Endothelial cell of umbilical vein (primary cell): ENCODE results near the gene SHKBP1. TPM values are rescaled to one million over a fixed set of nuclear protein-coding genes. Genes with fewer than 3 reads are reported as not detected.

Source experiments
- BruUV-seq: library from RNA; stranded (reverse); fragments of 400-500 nt; replicated peaks from 2 replicates; lab custom pipeline; 2021; lab: Mats Ljungman, UMichigan
- CTCF ChIA-PET: fragments of 300-600, 350-600 bp; sonication (Branson Sonifier 250); formaldehyde crosslinking; loops from one replicate; lab custom pipeline; 2021; ENCODE audit warnings: antibody characterized with exemption, inconsistent platforms; lab: Charles Lee
- POLR2A ChIA-PET: fragments of 300-600, 350-600 bp; sonication (Branson Sonifier 250); formaldehyde crosslinking; loops from one replicate; lab custom pipeline; 2021; ENCODE audit warnings: antibody characterized with exemption, inconsistent platforms; lab: Charles Lee
- DNase-seq: peaks from one replicate; pipeline ENCODE4 v3.0.0-alpha.2; 2011; ENCODE audit warnings: low read depth, low spot score
- FAIRE-seq: peaks from 2 replicates; lab custom pipeline; 2011; peaks lifted over from hg19 to GRCh38; lab: Jason Lieb, UNC
- H2AFZ ChIP-seq: 2 replicates; pipeline ENCODE4 v1.6.0; 2012; ENCODE audit warnings: low read depth, low read length, control low read depth, inconsistent platforms
- H3K27ac ChIP-seq: 2 replicates; pipeline ENCODE4 v1.5.1; 2011; ENCODE audit warnings: low read depth, mild to moderate bottlenecking, control low read depth, low read length, moderate library complexity; ENCODE audit not compliant: insufficient read depth
- H3K27me3 ChIP-seq, 2 experiments: 2 replicates each; pipeline versions ENCODE4 v1.6.0 to v1.6.1; 2011; ENCODE audit warnings: low read length in 2 of 2, mixed read lengths in 1 of 2; ENCODE audit not compliant: control insufficient read depth in 2 of 2, insufficient read depth in 2 of 2
- H3K36me3 ChIP-seq, 2 experiments: 2 replicates in 1 of 2; 3 replicates in 1 of 2; pipeline ENCODE4 v1.5.1; 2011; ENCODE audit warnings: low read length in 2 of 2, mild to moderate bottlenecking in 1 of 2, moderate library complexity in 1 of 2; ENCODE audit not compliant: control insufficient read depth in 2 of 2, insufficient read depth in 2 of 2; ENCODE audit errors: extremely low read depth in 1 of 2
- H3K4me1 ChIP-seq: 3 replicates; pipeline ENCODE4 v1.5.1; 2011; ENCODE audit warnings: mild to moderate bottlenecking, low read length; ENCODE audit not compliant: control insufficient read depth, insufficient read depth; ENCODE audit errors: extremely low read depth
- H3K4me2 ChIP-seq: 2 replicates; pipeline ENCODE4 v1.6.1; 2011; ENCODE audit warnings: low read length, control low read depth, mixed read lengths; ENCODE audit not compliant: insufficient read depth
- H3K4me3 ChIP-seq, 3 experiments: fragments of 200-600 bp in 1 of 3; sonication (generic), shearing (Covaris generic) in 1 of 3; replicated peaks in 1 of 3; 2 replicates each; pipeline ENCODE4 v1.5.1; 2011 to 2016; ENCODE audit warnings: control low read depth in 3 of 3, low read length in 3 of 3, mild to moderate bottlenecking in 2 of 3, inconsistent platforms in 1 of 3, low read depth in 1 of 3, moderate library complexity in 1 of 3; ENCODE audit not compliant: insufficient read depth in 1 of 3
- H3K79me2 ChIP-seq: 2 replicates; pipeline ENCODE4 v1.6.0; 2012; ENCODE audit warnings: low read length, inconsistent platforms; ENCODE audit not compliant: control insufficient read depth, insufficient read depth
- H3K9ac ChIP-seq: replicated peaks from 2 replicates; pipeline ENCODE3; 2011; ENCODE audit warnings: low read length, control low read depth; ENCODE audit not compliant: insufficient read depth; ENCODE audit errors: extremely low read depth
- H3K9me1 ChIP-seq: replicated peaks from 3 replicates; pipeline ENCODE4 v1.6.0; 2011; ENCODE audit warnings: mild to moderate bottlenecking, low read length; ENCODE audit not compliant: control insufficient read depth, insufficient read depth; ENCODE audit errors: extremely low read depth
- H3K9me3 ChIP-seq: replicated peaks from 2 replicates; pipeline ENCODE4 v1.5.1; 2012; ENCODE audit warnings: low read length, inconsistent platforms; ENCODE audit not compliant: control insufficient read depth, insufficient read depth
- H4K20me1 ChIP-seq: replicated peaks from 2 replicates; pipeline ENCODE3; 2011; ENCODE audit warnings: mild to moderate bottlenecking, low read length; ENCODE audit not compliant: control insufficient read depth, insufficient read depth; ENCODE audit errors: extremely low read depth
- EZH2 ChIP-seq: IDR thresholded peaks from 2 replicates; pipeline ENCODE4 v1.6.1; 2012; ENCODE audit warnings: borderline replicate concordance, low read depth, mild to moderate bottlenecking, moderate library complexity, low read length, inconsistent platforms; ENCODE audit not compliant: severe bottlenecking
- FOS ChIP-seq: IDR thresholded peaks from 2 replicates; pipeline ENCODE4 v1.6.1; 2011; ENCODE audit warnings: mild to moderate bottlenecking, low read length, moderate library complexity, borderline replicate concordance; ENCODE audit not compliant: insufficient read depth
- GATA2 ChIP-seq: IDR thresholded peaks from 2 replicates; pipeline ENCODE4 v1.7.0; 2011; ENCODE audit warnings: low read depth, mild to moderate bottlenecking, moderate library complexity, mixed read lengths, low read length; ENCODE audit not compliant: insufficient read length, insufficient read depth
- JUN ChIP-seq: IDR thresholded peaks from 2 replicates; pipeline ENCODE4 v1.6.1; 2011; ENCODE audit warnings: borderline replicate concordance, low read depth; ENCODE audit not compliant: insufficient read length, insufficient read depth
- MYC ChIP-seq: IDR thresholded peaks from one replicate; pipeline ENCODE4 v1.6.1; 2011; ENCODE audit warnings: mild to moderate bottlenecking, low read depth, low read length
- POLR2A ChIP-seq: IDR thresholded peaks from 2 replicates; pipeline ENCODE4 v1.6.1; 2012; ENCODE audit warnings: low read depth, mild to moderate bottlenecking, control low read depth, low read length
- POLR2AphosphoS5 ChIP-seq: IDR thresholded peaks from 2 replicates; pipeline ENCODE4 v1.6.1; 2012; ENCODE audit warnings: low read depth, mild to moderate bottlenecking, control low read depth, low read length, moderate library complexity; ENCODE audit not compliant: insufficient read depth
- dilution Hi-C: fragments of 300-500 bp; cut with MboI; formaldehyde crosslinking; loops from one replicate; pipeline ENCODE4 v1.15.0; 2019; ENCODE audit warnings: low sequenced_read_pairs; ENCODE audit not compliant: extremely low pct_ligation_motif_present
- intact Hi-C: fragments of 100-400 bp; cut with micrococcal nuclease; formaldehyde crosslinking; loops from one replicate; pipeline ENCODE4 v1.10.0; 2022
- polyA plus RNA-seq, 4 experiments: library from polyadenylated mRNA; depleted of rRNA in 3 of 4; stranded (reverse) in 3 of 4; unstranded in 1 of 4; fragments of >200 nt; gene quantifications; 2 replicates each; pipeline versions ENCODE4 v1.2.1 to v1.2.3, GENCODE V29; 2011 to 2012; ENCODE audit warnings: missing spikeins in 1 of 4
- total RNA-seq: library from RNA; stranded (reverse); gene quantifications from 2 replicates; pipeline ENCODE4 v1.2.3, GENCODE V29; 2021
- TF ChIP-seq, protein P1 (sequence below), 2 donors: IDR thresholded peaks; 1 replicate in 1 of 2; 2 replicates in 1 of 2; pipeline ENCODE4 v1.5.1; 2011; ENCODE audit warnings: low read length in 2 of 2, mild to moderate bottlenecking in 2 of 2, moderate library complexity in 2 of 2, control low read depth in 1 of 2, inconsistent platforms in 1 of 2, low read depth in 1 of 2; ENCODE audit not compliant: insufficient read depth in 1 of 2; ENCODE audit errors: extremely low read depth in 1 of 2
- TF ChIP-seq, protein P2 (sequence below): IDR thresholded peaks from 2 replicates; pipeline ENCODE4 v1.6.1; 2011; ENCODE audit not compliant: insufficient read depth, insufficient read length

The SHKBP1 gene
- total and polyA plus RNA-seq, 2 donors (not counting 3 experiments of a cell fraction or from before 2014, with no cell fraction given): 106 to 113 TPM

DNA sequence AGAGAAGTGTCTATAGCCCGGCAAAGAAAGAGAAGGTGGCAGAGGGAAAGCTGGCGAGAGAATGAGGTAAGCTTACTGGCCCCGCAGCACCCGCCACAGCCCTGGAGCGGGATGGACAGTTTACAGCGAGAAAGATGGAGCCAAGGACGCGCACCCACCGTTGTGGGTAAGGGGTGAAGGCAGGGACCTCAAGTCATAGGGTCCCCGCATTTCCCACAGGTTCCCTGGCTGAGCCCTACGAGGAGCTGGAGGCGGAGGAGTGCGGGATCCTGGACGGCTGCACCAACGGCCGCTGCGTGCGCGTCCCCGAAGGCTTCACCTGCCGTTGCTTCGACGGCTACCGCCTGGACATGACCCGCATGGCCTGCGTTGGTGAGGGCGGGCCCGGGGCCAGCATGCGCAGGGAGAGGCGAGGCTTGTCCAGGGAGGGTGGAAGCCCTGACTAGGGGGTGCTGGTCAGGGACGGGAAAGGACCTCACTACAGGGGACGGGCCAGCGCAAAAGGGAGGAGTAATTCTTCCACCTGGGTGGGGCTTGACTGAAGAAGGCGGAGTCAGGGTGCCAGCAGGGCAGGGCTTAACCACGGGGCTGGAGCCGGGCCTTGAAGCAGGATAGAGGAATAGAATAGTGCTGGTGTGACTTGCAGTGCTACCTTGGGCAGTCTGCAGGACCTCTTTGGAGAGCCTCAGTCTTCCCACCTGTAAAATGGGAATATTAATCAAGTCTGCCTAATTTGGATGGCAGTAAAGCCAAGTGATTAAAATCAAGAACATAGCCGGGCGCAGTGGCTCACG is 51.0 kb downstream of the SHKBP1 start:
- Histone ChIP-seq H3K9ac (no peak overlapping the region), H4K20me1 (no peaks in the 10 kb centered on the region), H3K9me1 (no peaks in the 10 kb centered on the region), H3K4me2 (no peak overlapping the region), H3K36me3 (no peaks in the 10 kb centered on the region), H3K9me3 (no peaks in the 10 kb centered on the region), H2AFZ (no peak overlapping the region), H3K27ac (no peak overlapping the region), H3K4me1 (no peaks in the 10 kb centered on the region), H3K27me3 (no peaks in the 10 kb centered on the region), H3K4me3 (no peak overlapping the region), H3K79me2 (no peaks in the 10 kb centered on the region)
- DNase-seq (no peak), FAIRE-seq (no peak)
- intact Hi-C loops: no loop called here
- no peak for TF ChIP-seq FOS
- ChIA-PET POLR2A (no interaction called here), CTCF (interaction anchor here (1.0 kb wide), 1 partner anchor 8 kb away, joined by 3 read pairs; no protein-coding TSS in a partner anchor)
- BruUV-seq: no TSS peak
- dilution Hi-C loops: no loop called here

DNA sequence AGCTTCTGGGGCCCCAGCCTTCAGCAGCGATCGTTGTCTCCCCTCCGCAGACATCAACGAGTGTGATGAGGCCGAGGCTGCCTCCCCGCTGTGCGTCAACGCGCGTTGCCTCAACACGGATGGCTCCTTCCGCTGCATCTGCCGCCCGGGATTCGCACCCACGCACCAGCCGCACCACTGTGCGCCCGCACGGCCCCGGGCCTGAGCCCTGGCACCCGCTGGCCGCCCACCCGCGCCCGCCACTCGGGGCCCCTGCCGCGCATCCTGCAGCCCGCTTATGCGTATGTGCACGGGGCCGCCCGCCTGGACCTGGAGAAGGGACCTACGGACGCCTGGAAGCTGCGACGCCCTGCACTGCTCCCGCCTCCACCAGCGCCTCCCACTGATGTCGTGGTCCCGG is 52.7 kb downstream of the SHKBP1 start:
- FAIRE-seq (no peak), DNase-seq (no peak)
- Histone ChIP-seq H3K9me1 (no peaks in the 10 kb centered on the region), H3K9me3 (no peaks in the 10 kb centered on the region), H3K27ac (no peak overlapping the region), H3K4me2 (no peak overlapping the region), H4K20me1 (no peaks in the 10 kb centered on the region), H3K4me3 (no peak overlapping the region), H3K4me1 (no peaks in the 10 kb centered on the region), H3K79me2 (no peaks in the 10 kb centered on the region), H3K9ac (no peak overlapping the region), H3K27me3 (no peaks in the 10 kb centered on the region), H3K36me3 (no peaks in the 10 kb centered on the region), H2AFZ (no peak overlapping the region)
- CTCF ChIA-PET: no interaction called here
- POLR2A ChIA-PET: no interaction called here
- dilution Hi-C loops (no loop called here), intact Hi-C loops (no loop called here)
- TF ChIP-seq GATA2 (no peak), EZH2 (no peak), JUN (no peak), POLR2A (no peak), POLR2AphosphoS5 (no peak), MYC (no peak)
- TF ChIP-seq, protein P1, sequence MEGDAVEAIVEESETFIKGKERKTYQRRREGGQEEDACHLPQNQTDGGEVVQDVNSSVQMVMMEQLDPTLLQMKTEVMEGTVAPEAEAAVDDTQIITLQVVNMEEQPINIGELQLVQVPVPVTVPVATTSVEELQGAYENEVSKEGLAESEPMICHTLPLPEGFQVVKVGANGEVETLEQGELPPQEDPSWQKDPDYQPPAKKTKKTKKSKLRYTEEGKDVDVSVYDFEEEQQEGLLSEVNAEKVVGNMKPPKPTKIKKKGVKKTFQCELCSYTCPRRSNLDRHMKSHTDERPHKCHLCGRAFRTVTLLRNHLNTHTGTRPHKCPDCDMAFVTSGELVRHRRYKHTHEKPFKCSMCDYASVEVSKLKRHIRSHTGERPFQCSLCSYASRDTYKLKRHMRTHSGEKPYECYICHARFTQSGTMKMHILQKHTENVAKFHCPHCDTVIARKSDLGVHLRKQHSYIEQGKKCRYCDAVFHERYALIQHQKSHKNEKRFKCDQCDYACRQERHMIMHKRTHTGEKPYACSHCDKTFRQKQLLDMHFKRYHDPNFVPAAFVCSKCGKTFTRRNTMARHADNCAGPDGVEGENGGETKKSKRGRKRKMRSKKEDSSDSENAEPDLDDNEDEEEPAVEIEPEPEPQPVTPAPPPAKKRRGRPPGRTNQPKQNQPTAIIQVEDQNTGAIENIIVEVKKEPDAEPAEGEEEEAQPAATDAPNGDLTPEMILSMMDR (IDR thresholded peaks at IDR 0.05; ENCODE audit: extremely low read depth in 1 of 2, insufficient read depth in 1 of 2, low read depth in 1 of 2, low read length in 2 of 2): no peak
- TF ChIP-seq, protein P2, sequence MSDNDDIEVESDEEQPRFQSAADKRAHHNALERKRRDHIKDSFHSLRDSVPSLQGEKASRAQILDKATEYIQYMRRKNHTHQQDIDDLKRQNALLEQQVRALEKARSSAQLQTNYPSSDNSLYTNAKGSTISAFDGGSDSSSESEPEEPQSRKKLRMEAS: no peak
- BruUV-seq: no TSS peak
